Endothelial cell of umbilical vein (primary cell): Measurements from ENCODE around the gene APBB2. TPM values are rescaled to one million over a fixed set of nuclear protein-coding genes. Genes with fewer than 3 reads are reported as not detected.

Experiments
- BruUV-seq: library from RNA; stranded (reverse); fragments of 400-500 nt; replicated peaks from 2 replicates; lab custom pipeline; 2021; lab: Mats Ljungman, UMichigan
- CTCF ChIA-PET: fragments of 300-600, 350-600 bp; sonication (Branson Sonifier 250); formaldehyde crosslinking; loops from one replicate; lab custom pipeline; 2021; ENCODE audit warnings: antibody characterized with exemption, inconsistent platforms; lab: Charles Lee
- POLR2A ChIA-PET: fragments of 300-600, 350-600 bp; sonication (Branson Sonifier 250); formaldehyde crosslinking; loops from one replicate; lab custom pipeline; 2021; ENCODE audit warnings: antibody characterized with exemption, inconsistent platforms; lab: Charles Lee
- DNase-seq: peaks from one replicate; pipeline ENCODE4 v3.0.0-alpha.2; 2011; ENCODE audit warnings: low read depth, low spot score
- FAIRE-seq: peaks from 2 replicates; lab custom pipeline; 2011; peaks lifted over from hg19 to GRCh38; lab: Jason Lieb, UNC
- H2AFZ ChIP-seq: 2 replicates; pipeline ENCODE4 v1.6.0; 2012; ENCODE audit warnings: low read depth, low read length, control low read depth, inconsistent platforms
- H3K27ac ChIP-seq: 2 replicates; pipeline ENCODE4 v1.5.1; 2011; ENCODE audit warnings: low read depth, mild to moderate bottlenecking, control low read depth, low read length, moderate library complexity; ENCODE audit not compliant: insufficient read depth
- H3K27me3 ChIP-seq, 2 experiments: 2 replicates each; pipeline versions ENCODE4 v1.6.0 to v1.6.1; 2011; ENCODE audit warnings: low read length in 2 of 2, mixed read lengths in 1 of 2; ENCODE audit not compliant: control insufficient read depth in 2 of 2, insufficient read depth in 2 of 2
- H3K36me3 ChIP-seq, 2 experiments: 2 replicates in 1 of 2; 3 replicates in 1 of 2; pipeline ENCODE4 v1.5.1; 2011; ENCODE audit warnings: low read length in 2 of 2, mild to moderate bottlenecking in 1 of 2, moderate library complexity in 1 of 2; ENCODE audit not compliant: control insufficient read depth in 2 of 2, insufficient read depth in 2 of 2; ENCODE audit errors: extremely low read depth in 1 of 2
- H3K4me1 ChIP-seq: 3 replicates; pipeline ENCODE4 v1.5.1; 2011; ENCODE audit warnings: mild to moderate bottlenecking, low read length; ENCODE audit not compliant: control insufficient read depth, insufficient read depth; ENCODE audit errors: extremely low read depth
- H3K4me2 ChIP-seq: 2 replicates; pipeline ENCODE4 v1.6.1; 2011; ENCODE audit warnings: low read length, control low read depth, mixed read lengths; ENCODE audit not compliant: insufficient read depth
- H3K4me3 ChIP-seq, 3 experiments: fragments of 200-600 bp in 1 of 3; sonication (generic), shearing (Covaris generic) in 1 of 3; replicated peaks in 1 of 3; 2 replicates each; pipeline ENCODE4 v1.5.1; 2011 to 2016; ENCODE audit warnings: control low read depth in 3 of 3, low read length in 3 of 3, mild to moderate bottlenecking in 2 of 3, inconsistent platforms in 1 of 3, low read depth in 1 of 3, moderate library complexity in 1 of 3; ENCODE audit not compliant: insufficient read depth in 1 of 3
- H3K79me2 ChIP-seq: 2 replicates; pipeline ENCODE4 v1.6.0; 2012; ENCODE audit warnings: low read length, inconsistent platforms; ENCODE audit not compliant: control insufficient read depth, insufficient read depth
- H3K9ac ChIP-seq: replicated peaks from 2 replicates; pipeline ENCODE3; 2011; ENCODE audit warnings: low read length, control low read depth; ENCODE audit not compliant: insufficient read depth; ENCODE audit errors: extremely low read depth
- H3K9me1 ChIP-seq: replicated peaks from 3 replicates; pipeline ENCODE4 v1.6.0; 2011; ENCODE audit warnings: mild to moderate bottlenecking, low read length; ENCODE audit not compliant: control insufficient read depth, insufficient read depth; ENCODE audit errors: extremely low read depth
- H3K9me3 ChIP-seq: replicated peaks from 2 replicates; pipeline ENCODE4 v1.5.1; 2012; ENCODE audit warnings: low read length, inconsistent platforms; ENCODE audit not compliant: control insufficient read depth, insufficient read depth
- H4K20me1 ChIP-seq: replicated peaks from 2 replicates; pipeline ENCODE3; 2011; ENCODE audit warnings: mild to moderate bottlenecking, low read length; ENCODE audit not compliant: control insufficient read depth, insufficient read depth; ENCODE audit errors: extremely low read depth
- CTCF ChIP-seq, 2 donors: IDR thresholded peaks; 1 replicate in 1 of 2; 2 replicates in 1 of 2; pipeline ENCODE4 v1.5.1; 2011; ENCODE audit warnings: low read length in 2 of 2, mild to moderate bottlenecking in 2 of 2, moderate library complexity in 2 of 2, control low read depth in 1 of 2, inconsistent platforms in 1 of 2, low read depth in 1 of 2; ENCODE audit not compliant: insufficient read depth in 1 of 2; ENCODE audit errors: extremely low read depth in 1 of 2
- EZH2 ChIP-seq: IDR thresholded peaks from 2 replicates; pipeline ENCODE4 v1.6.1; 2012; ENCODE audit warnings: borderline replicate concordance, low read depth, mild to moderate bottlenecking, moderate library complexity, low read length, inconsistent platforms; ENCODE audit not compliant: severe bottlenecking
- FOS ChIP-seq: IDR thresholded peaks from 2 replicates; pipeline ENCODE4 v1.6.1; 2011; ENCODE audit warnings: mild to moderate bottlenecking, low read length, moderate library complexity, borderline replicate concordance; ENCODE audit not compliant: insufficient read depth
- GATA2 ChIP-seq: IDR thresholded peaks from 2 replicates; pipeline ENCODE4 v1.7.0; 2011; ENCODE audit warnings: low read depth, mild to moderate bottlenecking, moderate library complexity, mixed read lengths, low read length; ENCODE audit not compliant: insufficient read length, insufficient read depth
- JUN ChIP-seq: IDR thresholded peaks from 2 replicates; pipeline ENCODE4 v1.6.1; 2011; ENCODE audit warnings: borderline replicate concordance, low read depth; ENCODE audit not compliant: insufficient read length, insufficient read depth
- MAX ChIP-seq: IDR thresholded peaks from 2 replicates; pipeline ENCODE4 v1.6.1; 2011; ENCODE audit not compliant: insufficient read depth, insufficient read length
- MYC ChIP-seq: IDR thresholded peaks from one replicate; pipeline ENCODE4 v1.6.1; 2011; ENCODE audit warnings: mild to moderate bottlenecking, low read depth, low read length
- POLR2A ChIP-seq: IDR thresholded peaks from 2 replicates; pipeline ENCODE4 v1.6.1; 2012; ENCODE audit warnings: low read depth, mild to moderate bottlenecking, control low read depth, low read length
- POLR2AphosphoS5 ChIP-seq: IDR thresholded peaks from 2 replicates; pipeline ENCODE4 v1.6.1; 2012; ENCODE audit warnings: low read depth, mild to moderate bottlenecking, control low read depth, low read length, moderate library complexity; ENCODE audit not compliant: insufficient read depth
- dilution Hi-C: fragments of 300-500 bp; cut with MboI; formaldehyde crosslinking; loops from one replicate; pipeline ENCODE4 v1.15.0; 2019; ENCODE audit warnings: low sequenced_read_pairs; ENCODE audit not compliant: extremely low pct_ligation_motif_present
- intact Hi-C: fragments of 100-400 bp; cut with micrococcal nuclease; formaldehyde crosslinking; loops from one replicate; pipeline ENCODE4 v1.10.0; 2022
- polyA plus RNA-seq, 4 experiments: library from polyadenylated mRNA; depleted of rRNA in 3 of 4; stranded (reverse) in 3 of 4; unstranded in 1 of 4; fragments of >200 nt; gene quantifications; 2 replicates each; pipeline versions ENCODE4 v1.2.1 to v1.2.3, GENCODE V29; 2011 to 2012; ENCODE audit warnings: missing spikeins in 1 of 4
- total RNA-seq: library from RNA; stranded (reverse); gene quantifications from 2 replicates; pipeline ENCODE4 v1.2.3, GENCODE V29; 2021

The APBB2 gene
- total and polyA plus RNA-seq, 2 donors (not counting 3 experiments of a cell fraction or from before 2014, with no cell fraction given): 79.8 to 124 TPM

- no peaks in the 10 kb centered on the region for H3K27me3 ChIP-seq
- H3K27ac ChIP-seq: no peak overlapping the region
- H3K79me2 ChIP-seq: peaks cover 2% of the 10 kb centered on the region
- CTCF ChIA-PET: interaction anchor here (1.4 to 2.7 kb wide), 3 partner anchors 8 to 15 kb away, joined by 3 to 11 read pairs (median 7); no protein-coding TSS in a partner anchor
- TF ChIP-seq JUN (no peak), EZH2 (no peak), MAX (no peak), MYC (no peak), CTCF (IDR thresholded peaks at IDR 0.05; ENCODE audit: extremely low read depth in 1 of 2, insufficient read depth in 1 of 2, low read depth in 1 of 2, low read length in 2 of 2) (no peak), GATA2 (no peak), POLR2A (no peak), FOS (no peak), POLR2AphosphoS5 (no peak)
- no peaks in the 10 kb centered on the region for H4K20me1 ChIP-seq
- no peak overlapping the region for H3K4me3 ChIP-seq
- intact Hi-C loops: no loop called here
- H3K9me3 ChIP-seq: no peaks in the 10 kb centered on the region
- no peak overlapping the region for H3K4me2 ChIP-seq
- dilution Hi-C loops: loop anchor here (25.0 kb wide), 1 partner anchor 272 kb away; the partner anchor contains the start of gene APBB2
- H3K9me1 ChIP-seq: no peaks in the 10 kb centered on the region
- POLR2A ChIA-PET: no interaction called here
- BruUV-seq: no TSS peak
- no peak overlapping the region for H2AFZ ChIP-seq
- H3K9ac ChIP-seq: no peak overlapping the region
- FAIRE-seq (no peak), DNase-seq (no peak)
- peaks cover 6% of the 10 kb centered on the region for H3K4me1 ChIP-seq
- peaks cover 5 to 8% of the 10 kb centered on the region in 2 experiments for H3K36me3 ChIP-seq
Observed at GRCh38 chr4:40939856-40940255, 274.5 kb downstream of the APBB2 start.
